Measurements from ENCODE around the gene SLC25A22. TPM values are rescaled to one million over a fixed set of nuclear protein-coding genes. Genes with fewer than 3 reads are reported as not detected.

SLC25A22 gene
- total and polyA plus RNA-seq, 9 of the 15 experiments (the other 6 are each of a cell fraction or from before 2014, with no cell fraction given) = 0.41 to 55.4 (median 11.4) TPM

DNA sequence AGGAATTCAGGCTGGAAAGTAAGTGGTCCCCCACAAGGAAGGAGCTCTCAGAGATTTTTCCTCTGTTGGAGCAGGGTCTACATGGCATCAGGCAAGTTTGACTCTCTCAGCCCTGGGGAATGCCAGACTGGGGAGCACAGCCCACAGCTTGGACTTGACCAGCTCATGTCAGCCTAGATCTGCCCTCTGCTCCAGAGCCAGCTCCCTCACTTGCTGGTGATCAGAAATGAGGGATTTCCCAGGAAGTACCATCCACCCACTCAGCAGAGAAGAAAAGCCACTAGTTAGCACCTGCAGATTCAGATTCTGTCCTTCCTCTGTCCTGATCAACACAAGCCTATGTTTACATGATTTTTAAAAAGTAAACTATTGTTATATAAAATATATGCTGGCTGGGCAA lies 37.8 kb downstream of the SLC25A22 start (continued):
- TF ChIP-seq NCOA4 (IDR thresholded peaks at IDR 0.05; ENCODE audit: partially characterized antibody) (no peak), ZNF133 (CRISPR knock-in tag; IDR thresholded peaks at IDR 0.05) (no peak), TAL1 (IDR thresholded peaks at IDR 0.05) (no peak), MTF1 (CRISPR knock-in tag; IDR thresholded peaks at IDR 0.05; ENCODE audit: borderline replicate concordance) (no peak), ZNF436 (CRISPR knock-in tag; IDR thresholded peaks at IDR 0.05) (no peak)
- TF ChIP-seq, protein P1, sequence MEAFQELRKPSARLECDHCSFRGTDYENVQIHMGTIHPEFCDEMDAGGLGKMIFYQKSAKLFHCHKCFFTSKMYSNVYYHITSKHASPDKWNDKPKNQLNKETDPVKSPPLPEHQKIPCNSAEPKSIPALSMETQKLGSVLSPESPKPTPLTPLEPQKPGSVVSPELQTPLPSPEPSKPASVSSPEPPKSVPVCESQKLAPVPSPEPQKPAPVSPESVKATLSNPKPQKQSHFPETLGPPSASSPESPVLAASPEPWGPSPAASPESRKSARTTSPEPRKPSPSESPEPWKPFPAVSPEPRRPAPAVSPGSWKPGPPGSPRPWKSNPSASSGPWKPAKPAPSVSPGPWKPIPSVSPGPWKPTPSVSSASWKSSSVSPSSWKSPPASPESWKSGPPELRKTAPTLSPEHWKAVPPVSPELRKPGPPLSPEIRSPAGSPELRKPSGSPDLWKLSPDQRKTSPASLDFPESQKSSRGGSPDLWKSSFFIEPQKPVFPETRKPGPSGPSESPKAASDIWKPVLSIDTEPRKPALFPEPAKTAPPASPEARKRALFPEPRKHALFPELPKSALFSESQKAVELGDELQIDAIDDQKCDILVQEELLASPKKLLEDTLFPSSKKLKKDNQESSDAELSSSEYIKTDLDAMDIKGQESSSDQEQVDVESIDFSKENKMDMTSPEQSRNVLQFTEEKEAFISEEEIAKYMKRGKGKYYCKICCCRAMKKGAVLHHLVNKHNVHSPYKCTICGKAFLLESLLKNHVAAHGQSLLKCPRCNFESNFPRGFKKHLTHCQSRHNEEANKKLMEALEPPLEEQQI (IDR thresholded peaks at IDR 0.05) = no peak

DNA sequence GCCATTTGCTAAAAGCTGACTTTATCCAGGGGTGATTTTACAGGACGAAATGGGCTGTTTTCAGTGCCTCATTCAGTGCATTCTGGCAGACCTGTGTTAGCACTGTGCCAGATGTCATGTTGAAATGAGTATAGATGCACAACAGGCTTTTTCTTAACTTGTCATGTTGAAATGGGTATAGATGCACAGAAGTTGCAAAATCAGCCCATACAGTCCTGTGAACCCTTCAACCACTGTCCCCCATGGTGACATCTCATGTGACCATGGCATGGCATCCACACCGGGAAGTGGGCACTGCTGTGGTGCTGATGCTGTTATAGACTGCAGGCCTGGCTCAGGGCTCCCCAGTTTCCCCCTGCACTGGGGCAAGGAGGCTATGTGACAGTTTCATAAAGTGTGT lies 48.4 kb downstream of the SLC25A22 start:
- POLR2A ChIA-PET = interaction anchor here (0.6 to 7.4 kb wide), 7 partner anchors 11 to 84 kb away, joined by 3 to 88 read pairs (median 5); partner anchors contain the start of gene RPLP2

More for the DNA sequence above, 48.4 kb downstream of the SLC25A22 start:
- Histone ChIP-seq H3K9me3 (replicated peaks; ENCODE audit: control insufficient read depth, insufficient read depth, low read depth, low read length) (no peaks in the 10 kb centered on the region), H4K20me1 (replicated peaks; ENCODE audit: control insufficient read depth, insufficient read depth, low read length) (peaks cover 24% of the 10 kb centered on the region), H2AFZ (ENCODE audit: low read depth, low read length) (no peak overlapping the region), H3K27ac (ENCODE audit: extremely low read depth, low read depth, low read length) (peak overlapping the region; percentile 99), H3K4me1 (replicated peaks in 1 of 2; ENCODE audit: control insufficient read depth in 2 of 2, insufficient read depth in 2 of 2, low read length in 2 of 2) (peaks cover 27 to 52% of the 10 kb centered on the region in 2 experiments), H3K27me3 (ENCODE audit: control insufficient read depth in 2 of 2, insufficient read depth in 2 of 2, low read length in 2 of 2) (no peaks in the 10 kb centered on the region), H3K4me2 (ENCODE audit: insufficient read depth, low read length) (peak overlapping the region; percentile 94), H3K4me3 (peak overlapping the region; percentile 100), H3K9me1 (ENCODE audit: control insufficient read depth, insufficient read depth, low read length) (no peaks in the 10 kb centered on the region), H3K9ac (ENCODE audit: insufficient read depth in 1 of 2, low read depth in 2 of 2, low read length in 2 of 2) (peak overlapping the region; percentile 88 to 100), H3K79me2 (ENCODE audit: control insufficient read depth, insufficient read depth, low read length) (peaks cover 73% of the 10 kb centered on the region), H3K36me3 (ENCODE audit: control insufficient read depth, insufficient read depth, low read length) (peaks cover 53% of the 10 kb centered on the region)
- intact Hi-C loops (cut with micrococcal nuclease) = no loop called here
- ATAC-seq (no peak), DNase-seq (ENCODE audit: extremely low read depth in 1 of 4, low spot score in 3 of 4) (no peak), FAIRE-seq (no peak)
- TF ChIP-seq, protein P2, sequence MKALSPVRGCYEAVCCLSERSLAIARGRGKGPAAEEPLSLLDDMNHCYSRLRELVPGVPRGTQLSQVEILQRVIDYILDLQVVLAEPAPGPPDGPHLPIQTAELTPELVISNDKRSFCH (CRISPR knock-in tag; IDR thresholded peaks at IDR 0.05) = no peak
- TF ChIP-seq, protein P2 (tag; IDR thresholded peaks at IDR 0.05) = peak; percentile 30; the same call in 1 of the 2 replicates
- TF ChIP-seq MCM2 (IDR thresholded peaks at IDR 0.05; ENCODE audit: low read depth) = no peak
- CTCF ChIA-PET (ENCODE audit: low intra/inter-chr PET ratio) = no interaction called here
- in situ Hi-C loops (cut with MboI) = no loop called here
- BruUV-seq (replicated peaks) = no TSS peak
- 46% methylated on average over 2 of the region's 2 CpGs for WGBS (ENCODE audit: insufficient coverage, low coverage, missing lambda C conversion rate)

Data from K562 (cell line).